LNCAP (cell line): Measurements from ENCODE around the gene LBHD2.

Source experiments
- CTCF ChIP-seq: fragments of 450-650 bp; IDR thresholded peaks from 2 replicates; pipeline ENCODE4 v1.5.1; 2017; ENCODE audit warnings: mild to moderate bottlenecking

LBHD2 gene

GRCh38 chr14:103095210-103095778, 11.3 kb downstream of the LBHD2 start:
- no peak for TF ChIP-seq CTCF

- no peak for TF ChIP-seq CTCF
Measured at GRCh38 chr14:103096387-103096786, 12.4 kb downstream of the LBHD2 start.

- no peak for TF ChIP-seq CTCF
Measured at GRCh38 chr14:103097244-103097993, 13.4 kb downstream of the LBHD2 start.

GRCh38 chr14:103097994-103098957, 14.3 kb downstream of the LBHD2 start:
- no peak for TF ChIP-seq CTCF

GRCh38 chr14:103099081-103099732, 15.2 kb downstream of the LBHD2 start:
- no peak for TF ChIP-seq CTCF

GRCh38 chr14:103099733-103100280, 15.8 kb downstream of the LBHD2 start:
- TF ChIP-seq CTCF: no peak
